GM21526 (cell line): ENCODE results near the gene ARHGAP32.
"Not testable (repeated sequence)": the region's sequence is repeated elsewhere in the genome, so short reads cannot be mapped to it uniquely, and the experiment has no call there.

Experiments
- ATAC-seq: cut with Tn5 transposase; IDR thresholded peaks from one replicate; pipeline ENCODE4 v1.9.1; 2021; ENCODE audit warnings: moderate library complexity; ENCODE audit not compliant: unreplicated experiment, low FRiP score

The ARHGAP32 gene

GRCh38 chr11:129041611-129042018 is 150.5 kb downstream of the ARHGAP32 start:
- ATAC-seq = no peak

- no peak for ATAC-seq
These were observed 151.2 kb downstream of the ARHGAP32 start for GRCh38 chr11:129040934-129041333.

DNA sequence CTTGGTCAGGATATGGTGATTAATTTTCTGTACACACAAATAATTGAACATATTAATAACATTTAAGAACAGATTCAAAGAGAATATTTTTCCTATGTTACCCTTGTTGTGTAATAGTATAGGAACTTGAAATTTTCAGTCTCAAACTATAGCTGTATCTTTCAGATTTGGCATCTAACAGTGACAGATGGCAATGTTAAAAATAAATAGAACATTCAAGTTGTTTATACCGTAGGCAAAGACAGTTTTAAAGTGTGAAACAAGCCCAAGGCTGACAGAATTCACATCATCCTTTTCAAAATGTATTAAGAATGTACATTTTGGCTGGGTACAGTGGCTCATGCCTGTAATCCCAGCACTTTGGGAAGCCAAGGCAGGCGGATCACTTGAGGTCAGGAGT is 156.9 kb downstream of the ARHGAP32 start:
- no peak for ATAC-seq

- ATAC-seq = no peak
These were observed 158.1 kb downstream of the ARHGAP32 start for GRCh38 chr11:129034001-129034400.

DNA sequence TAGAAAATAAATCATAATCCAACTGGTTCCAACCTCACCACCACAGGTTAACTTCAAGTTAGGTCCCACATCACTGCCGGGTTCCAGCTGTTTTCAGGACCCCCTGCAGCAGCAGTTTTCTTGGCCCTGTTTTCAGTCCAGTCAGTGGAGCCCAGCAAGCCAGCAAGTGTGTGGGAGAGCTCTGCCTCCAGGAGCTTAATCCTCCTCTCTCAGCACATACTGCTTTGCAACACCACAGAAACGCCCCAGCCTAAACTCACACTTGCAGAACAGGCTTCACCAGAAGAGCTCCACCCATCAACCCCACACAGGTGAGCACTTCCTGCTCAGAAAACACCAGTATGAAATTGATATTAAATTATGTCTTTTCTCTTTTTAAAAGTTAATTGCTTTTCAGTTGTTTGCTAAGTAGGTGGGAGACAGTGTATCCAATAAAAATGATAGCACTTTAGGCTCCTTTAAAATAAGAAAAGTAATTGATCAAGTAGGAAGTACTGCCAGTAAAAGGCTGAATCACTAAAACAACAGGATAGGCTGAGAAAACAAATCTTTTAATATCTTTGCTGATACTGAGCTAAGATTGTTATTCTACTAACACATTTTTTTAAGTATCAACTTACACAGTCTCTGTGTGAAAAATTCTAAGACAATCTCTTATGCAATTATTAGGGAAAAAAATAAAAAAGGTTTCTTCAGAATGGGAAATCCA is 168.0 kb downstream of the ARHGAP32 start:
- ATAC-seq = no peak

- no peak for ATAC-seq
These were observed 170.8 kb downstream of the ARHGAP32 start for GRCh38 chr11:129021295-129021694.

GRCh38 chr11:129018991-129019390 is 173.1 kb downstream of the ARHGAP32 start:
- no peak for ATAC-seq

DNA sequence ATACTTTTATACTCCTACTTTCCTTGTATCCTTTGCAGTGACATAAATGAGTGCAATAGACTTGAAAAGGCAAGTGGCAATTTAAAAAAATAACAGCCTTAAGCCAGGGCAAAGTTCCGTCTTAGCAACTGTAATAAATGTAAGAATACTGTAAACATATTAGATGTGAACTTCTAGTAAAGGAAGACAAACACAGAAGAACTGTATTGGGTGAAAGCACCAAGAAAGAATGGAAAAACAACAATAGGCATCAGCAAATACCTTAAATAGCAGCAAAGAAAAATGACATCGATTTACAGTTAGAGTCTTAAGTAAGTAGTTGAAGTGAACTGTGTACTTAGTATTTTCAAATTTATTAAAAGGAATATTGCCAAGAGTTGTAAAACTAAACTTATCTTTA is 174.0 kb downstream of the ARHGAP32 start:
- ATAC-seq = no peak

GRCh38 chr11:129013737-129014475 is 178.2 kb downstream of the ARHGAP32 start:
- ATAC-seq = no peak

- no peak for ATAC-seq
These were observed 179.2 kb downstream of the ARHGAP32 start for GRCh38 chr11:129012880-129013279.

DNA sequence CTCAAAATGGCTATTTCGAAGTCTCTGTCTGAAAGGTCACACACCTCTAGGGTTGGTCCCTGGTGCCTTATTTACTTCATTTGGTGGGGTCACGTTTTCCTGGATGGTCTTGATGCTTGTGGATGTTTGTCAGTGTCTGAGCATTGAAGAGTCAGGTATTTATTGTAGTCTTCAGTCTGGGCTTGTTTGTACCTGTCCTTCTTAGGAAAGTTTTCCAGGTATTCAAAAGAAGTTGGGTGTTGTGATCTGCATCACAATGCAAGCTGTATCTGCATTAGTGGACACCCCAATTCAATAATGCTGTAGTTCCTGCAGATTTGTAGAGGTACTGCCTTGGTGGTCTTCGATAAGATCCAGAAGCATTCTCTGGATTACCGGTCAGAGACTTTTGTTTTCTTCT is 186.0 kb downstream of the ARHGAP32 start:
- ATAC-seq = no peak

DNA sequence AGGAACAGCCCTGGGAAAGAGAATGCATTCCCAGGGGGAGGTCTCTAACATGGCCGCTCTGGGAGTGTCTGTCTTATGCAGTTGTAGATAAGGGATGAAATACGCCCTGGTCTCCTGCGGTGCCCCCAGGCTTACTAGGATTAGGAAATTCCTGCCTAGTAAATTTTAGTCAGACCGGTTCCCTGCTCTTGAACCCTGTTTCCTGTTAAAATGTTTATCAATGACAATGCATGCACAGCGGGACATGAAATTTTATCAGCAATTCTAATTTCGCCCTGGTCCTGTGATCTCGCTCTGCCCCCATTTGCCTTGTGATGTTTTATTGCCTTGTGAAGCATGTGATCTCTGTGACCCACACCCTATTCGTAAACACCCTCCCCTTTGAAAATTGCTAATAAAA is 193.0 kb downstream of the ARHGAP32 start:
- ATAC-seq = not testable (repeated sequence)

DNA sequence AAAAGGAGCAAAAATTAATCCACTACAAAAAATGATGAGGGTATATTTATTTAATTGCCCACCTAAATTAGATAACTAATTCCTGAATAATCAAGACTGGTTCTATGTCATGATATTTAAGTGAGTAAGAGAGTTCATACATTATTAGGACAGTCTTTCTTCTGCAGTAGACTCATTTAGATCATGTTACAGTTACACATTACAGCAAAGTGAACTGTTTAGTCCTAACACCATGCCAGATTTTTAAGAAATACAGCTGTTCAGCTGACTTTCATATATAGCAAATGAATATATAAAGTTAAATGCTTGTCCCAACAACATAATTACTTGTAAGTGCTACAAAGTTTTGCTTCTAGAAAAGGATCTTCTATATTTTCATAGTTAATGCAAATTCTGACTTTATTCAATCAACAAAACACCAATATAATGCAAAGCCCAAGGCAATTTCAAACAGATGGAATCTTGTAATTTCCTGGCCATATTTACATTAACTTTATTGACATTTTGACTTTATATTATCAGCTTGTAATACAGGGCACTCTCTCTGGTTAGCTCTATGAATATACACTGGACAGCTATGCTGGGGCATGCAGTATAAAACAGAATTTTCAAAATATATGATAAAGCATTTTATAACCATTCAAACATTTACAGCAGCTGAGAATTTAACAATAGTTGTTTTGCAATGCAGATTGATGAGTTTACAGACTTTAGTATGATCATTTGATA is 203.7 kb downstream of the ARHGAP32 start:
- no peak for ATAC-seq

DNA sequence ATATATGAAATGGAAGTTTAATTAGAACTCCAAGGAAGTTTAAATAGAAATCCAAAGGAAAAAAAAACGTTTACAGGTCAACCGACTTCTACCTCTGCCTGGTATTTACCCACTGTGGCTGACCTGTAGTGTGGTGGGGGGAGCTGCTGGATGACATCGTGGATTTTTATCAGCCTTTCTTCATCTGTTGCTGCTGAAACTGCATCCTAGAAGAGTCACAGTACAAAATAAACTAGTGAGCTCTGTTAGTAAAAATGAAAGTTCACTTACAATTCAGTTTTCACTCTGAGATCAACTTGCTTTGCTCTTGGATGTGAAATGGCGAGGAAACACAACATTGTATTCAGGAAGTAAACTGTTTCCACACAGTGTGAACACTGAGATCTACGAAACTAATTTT is 206.2 kb downstream of the ARHGAP32 start:
- ATAC-seq = no peak

GRCh38 chr11:128983023-128983422 is 209.1 kb downstream of the ARHGAP32 start:
- ATAC-seq = no peak

DNA sequence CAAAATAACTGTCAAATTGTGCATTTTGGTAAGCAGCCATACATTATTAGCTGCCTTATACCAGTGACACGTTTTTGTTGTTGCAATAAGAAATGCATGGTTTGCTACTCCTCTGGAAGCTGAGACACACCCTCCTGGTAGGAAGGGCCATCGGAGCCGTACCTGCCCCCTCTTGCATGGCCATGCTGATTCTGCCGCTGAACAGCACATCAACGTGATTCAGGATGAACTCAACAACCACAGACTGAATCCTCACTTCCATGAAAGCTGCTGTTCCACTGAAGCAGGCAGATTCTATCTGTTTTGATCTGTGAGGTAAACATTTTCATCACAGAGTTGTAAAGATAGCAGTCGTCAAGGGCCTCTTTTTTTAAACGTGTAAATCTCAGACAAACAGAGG is 210.9 kb downstream of the ARHGAP32 start:
- no peak for ATAC-seq

GRCh38 chr11:128970598-128971190 is 221.4 kb downstream of the ARHGAP32 start:
- no peak for ATAC-seq

DNA sequence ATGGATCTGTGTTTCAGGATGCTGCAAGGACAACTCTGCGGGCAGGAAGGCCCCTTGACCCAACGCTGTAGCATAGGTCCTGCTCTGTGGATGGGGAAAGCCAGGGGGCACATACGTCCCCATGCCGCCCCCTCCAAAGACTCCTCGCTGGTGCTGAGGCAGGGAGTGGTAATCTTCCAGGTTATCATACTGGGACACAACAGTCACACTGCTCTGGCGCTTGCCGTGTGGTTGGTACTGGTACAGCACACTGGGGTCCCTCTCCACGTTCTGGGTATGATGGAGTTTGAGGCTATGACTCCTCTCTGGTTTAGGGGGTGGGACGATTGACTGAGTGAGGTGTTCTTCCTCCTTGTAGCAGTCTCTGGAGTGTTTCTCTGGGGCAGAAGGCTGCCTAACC is 223.2 kb downstream of the ARHGAP32 start:
- ATAC-seq = no peak

DNA sequence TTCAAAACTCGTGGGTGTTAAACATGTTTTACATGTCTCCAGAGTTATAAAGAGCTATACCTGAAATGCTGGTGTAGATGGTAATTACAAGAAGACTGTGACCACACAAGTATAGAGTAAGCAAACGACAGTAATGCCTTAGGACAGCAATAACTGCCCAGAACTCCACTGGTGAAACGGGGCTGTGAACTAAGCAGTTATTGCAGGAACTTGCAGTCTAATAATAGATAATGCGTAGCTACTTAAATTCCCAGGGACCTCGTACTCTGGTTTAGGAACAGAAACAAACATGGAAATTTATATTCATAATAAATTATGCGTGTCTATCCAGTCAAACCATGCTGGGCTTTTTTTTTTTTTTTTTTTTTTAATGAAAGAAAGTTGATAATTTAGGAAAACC is 224.5 kb downstream of the ARHGAP32 start:
- no peak for ATAC-seq

GRCh38 chr11:128965485-128965884 is 226.6 kb downstream of the ARHGAP32 start:
- peak; percentile 98 for ATAC-seq

GRCh38 chr11:128964463-128964930 is 227.6 kb downstream of the ARHGAP32 start:
- no peak for ATAC-seq
